ENCODE data around the gene MSI2.

DNA sequence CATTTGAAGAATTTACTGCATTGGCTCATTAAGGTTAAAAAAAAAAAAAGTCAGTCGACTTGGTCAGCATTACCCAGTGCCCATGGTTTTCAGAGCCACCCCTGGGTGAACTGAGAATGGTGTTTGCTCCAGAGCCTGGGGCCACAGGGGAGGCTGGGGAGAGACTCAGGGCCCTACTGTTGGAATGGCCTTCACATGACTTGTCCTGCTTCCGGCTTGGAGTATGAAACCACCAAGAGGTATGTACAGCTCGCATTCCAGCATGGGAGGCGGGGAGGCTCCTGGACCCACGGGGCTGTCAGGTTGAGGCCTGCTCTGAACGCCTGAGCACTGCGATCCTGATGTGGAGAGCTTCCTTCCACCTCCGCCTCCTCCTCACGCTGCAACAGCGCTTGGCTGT, 36.8 kb downstream of the MSI2 start:
- TF ChIP-seq CTCF (IDR thresholded peaks at IDR 0.05) (no peak), POLR2A (IDR thresholded peaks at IDR 0.05) (peak in 1 of 2 donors; percentile 15)

All from gastroesophageal sphincter (tissue), 3 donors.